Keratinocyte (primary cell): Measurements from ENCODE around the gene PIGZ. TPM values are rescaled to one million over a fixed set of nuclear protein-coding genes. Genes with fewer than 3 reads are reported as not detected.

Experiments
- DNase-seq: peaks from one replicate; pipeline ENCODE4 v3.0.0-alpha.2; 2011; ENCODE audit warnings: low read depth, missing footprints, low spot score
- FAIRE-seq: peaks from 2 replicates; lab custom pipeline; 2011; peaks lifted over from hg19 to GRCh38; lab: Jason Lieb, UNC
- H2AFZ ChIP-seq: 2 replicates; pipeline ENCODE4 v1.6.0; 2012; ENCODE audit warnings: low read length, control low read depth, inconsistent platforms; ENCODE audit not compliant: control insufficient read depth
- H3K27ac ChIP-seq: 2 replicates; pipeline ENCODE4 v1.5.1; 2011; ENCODE audit warnings: low read length; ENCODE audit not compliant: control insufficient read depth, insufficient read depth
- H3K27me3 ChIP-seq: 3 replicates; pipeline ENCODE4 v1.6.0; 2011; ENCODE audit warnings: low read length; ENCODE audit not compliant: control insufficient read depth, insufficient read depth; ENCODE audit errors: extremely low read depth
- H3K36me3 ChIP-seq, 2 experiments: 2 replicates in 1 of 2; 3 replicates in 1 of 2; pipeline ENCODE4 v1.5.1; 2011; ENCODE audit warnings: low read length in 2 of 2, mild to moderate bottlenecking in 1 of 2; ENCODE audit not compliant: control insufficient read depth in 2 of 2, insufficient read depth in 2 of 2; ENCODE audit errors: extremely low read depth in 1 of 2
- H3K4me1 ChIP-seq: 3 replicates; pipeline ENCODE4 v1.5.1; 2011; ENCODE audit warnings: low read length; ENCODE audit not compliant: control insufficient read depth, insufficient read depth; ENCODE audit errors: extremely low read depth
- H3K4me2 ChIP-seq: 3 replicates; pipeline ENCODE4 v1.6.0; 2011; ENCODE audit warnings: low read depth, low read length; ENCODE audit not compliant: control insufficient read depth, insufficient read depth; ENCODE audit errors: extremely low read depth
- H3K4me3 ChIP-seq, 3 experiments: fragments of 200-600 bp in 1 of 3; sonication (generic) in 1 of 3; 2 replicates in 2 of 3; 3 replicates in 1 of 3; pipeline ENCODE4 v1.5.1; 2011 to 2016; ENCODE audit warnings: low read length in 3 of 3, mild to moderate bottlenecking in 3 of 3, control low read depth in 2 of 3, inconsistent platforms in 1 of 3, low read depth in 1 of 3, mixed read lengths in 1 of 3, mixed run types in 1 of 3, moderate library complexity in 1 of 3; ENCODE audit not compliant: control insufficient read depth in 2 of 3, insufficient read depth in 2 of 3; ENCODE audit errors: extremely low read depth in 1 of 3
- H3K79me2 ChIP-seq: 2 replicates; pipeline ENCODE4 v1.6.0; 2012; ENCODE audit warnings: low read length; ENCODE audit not compliant: control insufficient read depth, insufficient read depth
- H3K9ac ChIP-seq: 3 replicates; pipeline ENCODE4 v1.6.0; 2011; ENCODE audit warnings: low read length; ENCODE audit not compliant: control insufficient read depth, insufficient read depth; ENCODE audit errors: extremely low read depth
- H3K9me1 ChIP-seq: 3 replicates; pipeline ENCODE4 v1.6.0; 2011; ENCODE audit warnings: low read length; ENCODE audit not compliant: control insufficient read depth, insufficient read depth; ENCODE audit errors: extremely low read depth
- H3K9me3 ChIP-seq: 2 replicates; pipeline ENCODE4 v1.5.1; 2012; ENCODE audit warnings: low read depth, low read length; ENCODE audit not compliant: control insufficient read depth
- H4K20me1 ChIP-seq: 3 replicates; pipeline ENCODE4 v1.6.0; 2011; ENCODE audit warnings: low read length; ENCODE audit not compliant: control insufficient read depth, insufficient read depth; ENCODE audit errors: extremely low read depth
- EZH2 ChIP-seq: IDR thresholded peaks from one replicate; pipeline ENCODE4 v1.6.1; 2012; ENCODE audit warnings: inconsistent platforms, mild to moderate bottlenecking, low read length, moderate library complexity
- dilution Hi-C: fragments of 300-500 bp; cut with MboI; formaldehyde crosslinking; loops from one replicate; pipeline ENCODE4 v1.7.0; 2020; ENCODE audit warnings: low sequenced_read_pairs; ENCODE audit not compliant: extremely low pct_ligation_motif_present
- polyA plus RNA-seq, 5 experiments: library from polyadenylated mRNA; depleted of rRNA in 3 of 5; stranded (reverse) in 3 of 5; stranded (forward) in 1 of 5; unstranded in 1 of 5; fragments of >200 nt; gene quantifications; 1 replicate in 1 of 5; 2 replicates in 3 of 5; 3 replicates in 1 of 5; pipeline versions ENCODE4 v1.2.1 to v1.2.3, GENCODE V29; 2011 to 2012; ENCODE audit warnings: missing spikeins in 2 of 5, low read depth in 1 of 5, low replicate concordance in 1 of 5
- TF ChIP-seq, protein P1 (sequence below), 3 experiments: IDR thresholded peaks in 1 of 3; conservative IDR thresholded peaks in 1 of 3; optimal IDR thresholded peaks in 1 of 3; 2 replicates in 2 of 3; 3 replicates in 1 of 3; pipeline versions ENCODE3 to v1.5.1; 2011; ENCODE audit warnings: low read length in 3 of 3, mild to moderate bottlenecking in 3 of 3, moderate library complexity in 2 of 3, control low read depth in 1 of 3, inconsistent platforms in 1 of 3; ENCODE audit not compliant: insufficient read depth in 2 of 3; ENCODE audit errors: extremely low read depth in 1 of 3

PIGZ gene
- polyA plus RNA-seq, 1 donor (not counting 4 experiments of a cell fraction or from before 2014, with no cell fraction given): 1.4 TPM

DNA sequence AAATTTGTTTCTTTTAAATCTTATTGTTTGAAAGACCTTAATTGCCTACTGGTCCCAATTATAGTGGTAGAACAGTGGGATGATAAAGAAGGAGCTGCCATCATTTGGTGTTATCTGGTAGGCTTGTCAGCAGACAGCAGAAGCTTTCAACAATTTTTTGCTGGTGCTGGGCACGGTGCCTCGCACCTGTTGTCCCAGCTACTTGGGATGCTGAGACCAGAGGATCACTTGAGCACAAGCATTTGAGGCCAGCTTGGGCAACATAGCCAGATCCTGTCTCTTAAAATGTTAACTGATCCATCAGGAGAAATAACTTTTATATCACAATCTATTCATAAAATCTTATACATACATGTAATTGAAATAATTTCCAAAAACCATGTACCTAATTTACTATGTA, 64.9 kb downstream of the PIGZ start:
- no peak for FAIRE-seq
- no peaks in the 10 kb centered on the region for H3K4me1 ChIP-seq
- dilution Hi-C loops: no loop called here

DNA sequence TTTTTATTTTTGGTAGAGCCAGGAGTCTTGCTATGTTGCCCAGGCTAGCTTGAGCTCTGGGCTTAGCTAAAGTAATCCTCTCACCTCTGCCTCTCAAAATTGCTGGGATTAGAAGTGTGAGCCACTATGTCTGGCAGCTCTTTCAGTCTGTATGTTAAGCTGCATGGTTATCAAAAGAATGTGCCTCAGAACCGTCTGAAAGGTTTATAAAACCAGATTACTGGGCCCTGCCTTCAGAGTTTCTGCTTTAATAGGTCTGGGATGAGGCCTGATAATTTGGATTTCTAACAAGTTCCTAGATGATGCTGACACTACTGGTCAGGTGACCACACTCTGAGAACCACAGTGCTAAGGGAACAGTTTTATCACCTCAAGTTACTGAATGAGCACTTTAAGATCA, 66.3 kb downstream of the PIGZ start:
- H2AFZ ChIP-seq: no peak overlapping the region
- dilution Hi-C loops: no loop called here
- DNase-seq: no peak
- no peaks in the 10 kb centered on the region for H3K9me1 ChIP-seq
- H3K27me3 ChIP-seq: no peaks in the 10 kb centered on the region
- H3K27ac ChIP-seq: no peak overlapping the region
- H3K9ac ChIP-seq: no peak overlapping the region
- no peaks in the 10 kb centered on the region for H4K20me1 ChIP-seq
- H3K4me3 ChIP-seq: no peak overlapping the region
- no peaks in the 10 kb centered on the region for H3K9me3 ChIP-seq
- no peak for FAIRE-seq
- H3K36me3 ChIP-seq: peaks cover 15 to 23% of the 10 kb centered on the region in 2 experiments
- peaks cover 4% of the 10 kb centered on the region for H3K79me2 ChIP-seq
- no peaks in the 10 kb centered on the region for H3K4me1 ChIP-seq
- H3K4me2 ChIP-seq: no peak overlapping the region
- TF ChIP-seq, protein P1, sequence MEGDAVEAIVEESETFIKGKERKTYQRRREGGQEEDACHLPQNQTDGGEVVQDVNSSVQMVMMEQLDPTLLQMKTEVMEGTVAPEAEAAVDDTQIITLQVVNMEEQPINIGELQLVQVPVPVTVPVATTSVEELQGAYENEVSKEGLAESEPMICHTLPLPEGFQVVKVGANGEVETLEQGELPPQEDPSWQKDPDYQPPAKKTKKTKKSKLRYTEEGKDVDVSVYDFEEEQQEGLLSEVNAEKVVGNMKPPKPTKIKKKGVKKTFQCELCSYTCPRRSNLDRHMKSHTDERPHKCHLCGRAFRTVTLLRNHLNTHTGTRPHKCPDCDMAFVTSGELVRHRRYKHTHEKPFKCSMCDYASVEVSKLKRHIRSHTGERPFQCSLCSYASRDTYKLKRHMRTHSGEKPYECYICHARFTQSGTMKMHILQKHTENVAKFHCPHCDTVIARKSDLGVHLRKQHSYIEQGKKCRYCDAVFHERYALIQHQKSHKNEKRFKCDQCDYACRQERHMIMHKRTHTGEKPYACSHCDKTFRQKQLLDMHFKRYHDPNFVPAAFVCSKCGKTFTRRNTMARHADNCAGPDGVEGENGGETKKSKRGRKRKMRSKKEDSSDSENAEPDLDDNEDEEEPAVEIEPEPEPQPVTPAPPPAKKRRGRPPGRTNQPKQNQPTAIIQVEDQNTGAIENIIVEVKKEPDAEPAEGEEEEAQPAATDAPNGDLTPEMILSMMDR (optimal IDR thresholded peaks at IDR 0.05 in 1 of 3, IDR thresholded peaks at IDR 0.05 in 1 of 3, conservative IDR thresholded peaks at IDR 0.05 in 1 of 3; ENCODE audit: extremely low read depth in 1 of 3, insufficient read depth in 2 of 3, low read length in 3 of 3): no peak
- TF ChIP-seq EZH2: no peak

More for the DNA sequence above, 64.9 kb downstream of the PIGZ start:
- Histone ChIP-seq H3K4me3 (no peak overlapping the region), H3K9me3 (no peaks in the 10 kb centered on the region), H3K36me3 (peaks cover 14 to 23% of the 10 kb centered on the region in 2 experiments), H3K27ac (no peak overlapping the region), H3K9ac (no peak overlapping the region), H3K79me2 (no peaks in the 10 kb centered on the region), H3K27me3 (no peaks in the 10 kb centered on the region), H4K20me1 (no peaks in the 10 kb centered on the region), H3K9me1 (no peaks in the 10 kb centered on the region), H3K4me2 (no peak overlapping the region), H2AFZ (no peak overlapping the region)
- no peak for DNase-seq
- TF ChIP-seq, protein P1 (optimal IDR thresholded peaks at IDR 0.05 in 1 of 3, IDR thresholded peaks at IDR 0.05 in 1 of 3, conservative IDR thresholded peaks at IDR 0.05 in 1 of 3; ENCODE audit: extremely low read depth in 1 of 3, insufficient read depth in 2 of 3, low read length in 3 of 3): no peak
- TF ChIP-seq EZH2: no peak
